H9 (cell line): ENCODE data around the gene PTPRN2. TPM values are rescaled to one million over a fixed set of nuclear protein-coding genes. Genes with fewer than 3 reads are reported as not detected.

Source experiments
- DNase-seq: peaks from one replicate; pipeline ENCODE4 v3.0.0-alpha.2; 2017
- H2AFZ ChIP-seq: one replicate; pipeline ENCODE4 v1.6.1; 2013; ENCODE audit warnings: mild to moderate bottlenecking, low read length, control low read depth, moderate library complexity
- H2AK5ac ChIP-seq: 2 replicates; pipeline ENCODE4 v1.6.1; 2013; ENCODE audit warnings: low read length, control low read depth, mixed read lengths; ENCODE audit not compliant: insufficient read length
- H2BK120ac ChIP-seq: one replicate; pipeline ENCODE4 v1.6.1; 2013; ENCODE audit warnings: low read depth, mild to moderate bottlenecking, low read length, control low read depth, inconsistent platforms; ENCODE audit not compliant: poor library complexity, severe bottlenecking
- H2BK12ac ChIP-seq: 2 replicates; pipeline ENCODE4 v1.6.1; 2013; ENCODE audit warnings: low read length, control low read depth, mixed read lengths, low read depth; ENCODE audit not compliant: insufficient read length
- H2BK15ac ChIP-seq: 2 replicates; pipeline ENCODE4 v1.6.1; 2013; ENCODE audit warnings: low read depth, low read length, control low read depth
- H2BK20ac ChIP-seq: one replicate; pipeline ENCODE4 v1.6.1; 2013; ENCODE audit warnings: low read depth, mild to moderate bottlenecking, low read length, control low read depth, inconsistent platforms; ENCODE audit not compliant: poor library complexity, severe bottlenecking
- H2BK5ac ChIP-seq: 2 replicates; pipeline ENCODE4 v1.6.1; 2013; ENCODE audit warnings: low read length, control low read depth, mixed read lengths; ENCODE audit not compliant: insufficient read length
- H3K14ac ChIP-seq: 2 replicates; pipeline ENCODE4 v1.6.1; 2013; ENCODE audit warnings: low read length, control low read depth; ENCODE audit not compliant: insufficient read depth
- H3K18ac ChIP-seq: 2 replicates; pipeline ENCODE4 v1.6.1; 2013; ENCODE audit warnings: low read depth, mild to moderate bottlenecking, mixed read lengths, low read length, control low read depth; ENCODE audit not compliant: insufficient read length
- H3K23ac ChIP-seq: 2 replicates; pipeline ENCODE4 v1.6.1; 2013; ENCODE audit warnings: low read length, control low read depth, mixed read lengths, low read depth; ENCODE audit not compliant: insufficient read length
- H3K23me2 ChIP-seq: 2 replicates; pipeline ENCODE4 v1.6.1; 2013; ENCODE audit warnings: low read depth, mild to moderate bottlenecking, mixed read lengths, low read length, control low read depth; ENCODE audit not compliant: insufficient read length, poor library complexity, severe bottlenecking
- H3K27ac ChIP-seq: 2 replicates; pipeline ENCODE4 v1.5.1; 2013; ENCODE audit warnings: low read length, control low read depth, mixed read lengths, low read depth; ENCODE audit not compliant: insufficient read length
- H3K27me3 ChIP-seq: 2 replicates; pipeline ENCODE4 v1.6.1; 2013; ENCODE audit warnings: low read length, control low read depth, inconsistent platforms; ENCODE audit not compliant: insufficient read depth
- H3K4ac ChIP-seq: 2 replicates; pipeline ENCODE4 v1.6.1; 2013; ENCODE audit warnings: low read depth, mild to moderate bottlenecking, control low read depth, inconsistent platforms, low read length, moderate library complexity
- H3K4me1 ChIP-seq: 2 replicates; pipeline ENCODE4 v1.6.1; 2013; ENCODE audit warnings: low read length, control low read depth, inconsistent platforms; ENCODE audit not compliant: insufficient read depth
- H3K4me2 ChIP-seq: 2 replicates; pipeline ENCODE4 v1.6.1; 2013; ENCODE audit warnings: low read length, control low read depth, mixed read lengths; ENCODE audit not compliant: insufficient read length, insufficient read depth
- H3K56ac ChIP-seq: 2 replicates; pipeline ENCODE4 v1.6.1; 2013; ENCODE audit warnings: low read depth, mild to moderate bottlenecking, mixed read lengths, low read length, control low read depth; ENCODE audit not compliant: insufficient read length
- H3K79me1 ChIP-seq: 2 replicates; pipeline ENCODE4 v1.6.1; 2013; ENCODE audit warnings: low read depth, mild to moderate bottlenecking, moderate library complexity, low read length, control low read depth, inconsistent platforms; ENCODE audit not compliant: insufficient read depth, poor library complexity, severe bottlenecking
- H3K79me2 ChIP-seq: 2 replicates; pipeline ENCODE4 v1.6.1; 2013; ENCODE audit warnings: low read length, control low read depth, inconsistent platforms; ENCODE audit not compliant: insufficient read depth
- H3K9ac ChIP-seq: 2 replicates; pipeline ENCODE4 v1.6.1; 2013; ENCODE audit warnings: low read length, control low read depth, mixed read lengths; ENCODE audit not compliant: insufficient read length; ENCODE audit errors: extremely low read depth
- H3K9me3 ChIP-seq: one replicate; pipeline ENCODE4 v1.6.1; 2013; ENCODE audit warnings: low read depth, low read length, inconsistent platforms; ENCODE audit not compliant: control insufficient read depth
- H3T11ph ChIP-seq: one replicate; pipeline ENCODE4 v1.6.1; 2013; ENCODE audit warnings: mild to moderate bottlenecking, low read length, control low read depth, inconsistent platforms
- H4K20me1 ChIP-seq: one replicate; pipeline ENCODE4 v1.6.1; 2013; ENCODE audit not compliant: control insufficient read depth, insufficient read length, insufficient read depth
- H4K5ac ChIP-seq: 2 replicates; pipeline ENCODE4 v1.6.1; 2013; ENCODE audit warnings: low read depth, mild to moderate bottlenecking, mixed read lengths, low read length, control low read depth; ENCODE audit not compliant: insufficient read length
- H4K8ac ChIP-seq: replicated peaks from 2 replicates; pipeline ENCODE4 v1.6.1; 2013; ENCODE audit warnings: low read length, control low read depth, mixed read lengths, low read depth; ENCODE audit not compliant: insufficient read length
- H4K91ac ChIP-seq: 2 replicates; pipeline ENCODE4 v1.6.1; 2013; ENCODE audit warnings: low read depth, mild to moderate bottlenecking, moderate library complexity, mixed read lengths, low read length, control low read depth; ENCODE audit not compliant: insufficient read length
- H3K27ac Mint-ChIP-seq, 3 experiments: 2 replicates in 2 of 3; 3 replicates in 1 of 3; pipeline ENCODE4 v1.8.0; 2020 to 2021; ENCODE audit warnings: mixed read lengths in 3 of 3, mild to moderate bottlenecking in 1 of 3, moderate library complexity in 1 of 3
- H3K27me3 Mint-ChIP-seq: 2 replicates; pipeline ENCODE4 v1.8.0; 2021; ENCODE audit warnings: low read depth, mild to moderate bottlenecking, moderate library complexity, mixed read lengths
- H3K36me3 Mint-ChIP-seq, 3 experiments: 2 replicates in 2 of 3; 3 replicates in 1 of 3; pipeline ENCODE4 v1.8.0; 2020 to 2021; ENCODE audit warnings: low read depth in 3 of 3, mixed read lengths in 3 of 3; ENCODE audit not compliant: insufficient read depth in 1 of 3
- H3K4me1 Mint-ChIP-seq, 2 experiments: 2 replicates each; pipeline ENCODE4 v1.8.0; 2020; ENCODE audit warnings: mixed read lengths in 2 of 2
- H3K4me3 Mint-ChIP-seq, 2 experiments: 2 replicates in 1 of 2; 3 replicates in 1 of 2; pipeline ENCODE4 v1.8.0; 2020 to 2021; ENCODE audit warnings: mild to moderate bottlenecking in 2 of 2, mixed read lengths in 2 of 2, moderate library complexity in 1 of 2
- H3K9me3 Mint-ChIP-seq, 2 experiments: 2 replicates in 1 of 2; 3 replicates in 1 of 2; pipeline ENCODE4 v1.8.0; 2020; ENCODE audit warnings: mild to moderate bottlenecking in 2 of 2, mixed read lengths in 2 of 2, moderate library complexity in 1 of 2
- whole genome bisulfite sequencing: extraction: QIAGEN DNeasy Blood & Tissue Kit; methylation state at CpG from one replicate; pipeline ENCODE4 v1.1.7; 2013; ENCODE audit warnings: missing lambda C conversion rate, low lambda C conversion rate, mixed read lengths; ENCODE audit not compliant: insufficient read length; ENCODE audit errors: extremely low coverage; 5-methylcytosine and 5-hydroxymethylcytosine counted together
- total RNA-seq: library from RNA; stranded (reverse); gene quantifications from 2 replicates; pipeline ENCODE4 v1.2.1, GENCODE V29; 2021
- TF ChIP-seq, protein P1 (sequence below): fragments of 200-600 bp; sonication (generic); conservative IDR thresholded peaks from 3 replicates; pipeline ENCODE4 v1.8.0; 2021; ENCODE audit warnings: antibody characterized with exemption, mild to moderate bottlenecking

The PTPRN2 gene
- total RNA-seq, 1 experiment from 2014 or later, result 5.2 TPM

GRCh38 chr7:157768198-157768597 lies 819.4 kb downstream of the PTPRN2 start:
- no peak overlapping the region for H2BK12ac ChIP-seq
- H3K27ac ChIP-seq, result no peak overlapping the region
- H3K14ac ChIP-seq, result no peak overlapping the region
- H3K79me2 ChIP-seq, result no peaks in the 10 kb centered on the region
- H3K27me3 Mint-ChIP-seq, result peaks cover 32% of the 10 kb centered on the region
- H3K9ac ChIP-seq, result no peak overlapping the region
- no peak overlapping the region for H4K5ac ChIP-seq
- no peaks in the 10 kb centered on the region for H4K20me1 ChIP-seq
- H2BK5ac ChIP-seq, result no peak overlapping the region
- no peak overlapping the region for H3K4me3 Mint-ChIP-seq
- no peak overlapping the region for H2BK120ac ChIP-seq
- no peaks in the 10 kb centered on the region for H3K27me3 ChIP-seq
- H2AK5ac ChIP-seq, result no peak overlapping the region
- peaks cover 7 to 14% (median 10%) of the 10 kb centered on the region in 3 experiments; a peak in 6 of 7 replicates for H3K36me3 Mint-ChIP-seq
- no peaks in the 10 kb centered on the region for H3K4me1 ChIP-seq
- TF ChIP-seq, protein P1, sequence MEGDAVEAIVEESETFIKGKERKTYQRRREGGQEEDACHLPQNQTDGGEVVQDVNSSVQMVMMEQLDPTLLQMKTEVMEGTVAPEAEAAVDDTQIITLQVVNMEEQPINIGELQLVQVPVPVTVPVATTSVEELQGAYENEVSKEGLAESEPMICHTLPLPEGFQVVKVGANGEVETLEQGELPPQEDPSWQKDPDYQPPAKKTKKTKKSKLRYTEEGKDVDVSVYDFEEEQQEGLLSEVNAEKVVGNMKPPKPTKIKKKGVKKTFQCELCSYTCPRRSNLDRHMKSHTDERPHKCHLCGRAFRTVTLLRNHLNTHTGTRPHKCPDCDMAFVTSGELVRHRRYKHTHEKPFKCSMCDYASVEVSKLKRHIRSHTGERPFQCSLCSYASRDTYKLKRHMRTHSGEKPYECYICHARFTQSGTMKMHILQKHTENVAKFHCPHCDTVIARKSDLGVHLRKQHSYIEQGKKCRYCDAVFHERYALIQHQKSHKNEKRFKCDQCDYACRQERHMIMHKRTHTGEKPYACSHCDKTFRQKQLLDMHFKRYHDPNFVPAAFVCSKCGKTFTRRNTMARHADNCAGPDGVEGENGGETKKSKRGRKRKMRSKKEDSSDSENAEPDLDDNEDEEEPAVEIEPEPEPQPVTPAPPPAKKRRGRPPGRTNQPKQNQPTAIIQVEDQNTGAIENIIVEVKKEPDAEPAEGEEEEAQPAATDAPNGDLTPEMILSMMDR, result no peak
- no peak overlapping the region for H2BK15ac ChIP-seq
- no peak overlapping the region for H3K18ac ChIP-seq
- no peak overlapping the region for H2AFZ ChIP-seq
- WGBS, result no CpG with 5 or more reads among the region's 22 CpGs
- no peak overlapping the region for H3K27ac Mint-ChIP-seq
- H3K23me2 ChIP-seq, result no peaks in the 10 kb centered on the region
- H3K79me1 ChIP-seq, result no peaks in the 10 kb centered on the region
- peaks cover 32% of the 10 kb centered on the region in 2 experiments for H3K9me3 Mint-ChIP-seq
- no peaks in the 10 kb centered on the region for H3K4me1 Mint-ChIP-seq
- no peak overlapping the region for H3K4me2 ChIP-seq
- DNase-seq, result no peak
- H3K4ac ChIP-seq, result no peak overlapping the region
- H4K91ac ChIP-seq, result no peak overlapping the region
- no peak overlapping the region for H3K56ac ChIP-seq
- H4K8ac ChIP-seq, result no peak overlapping the region
- H3T11ph ChIP-seq, result no peak overlapping the region
- H3K9me3 ChIP-seq, result no peaks in the 10 kb centered on the region
- H3K23ac ChIP-seq, result no peak overlapping the region
- no peak overlapping the region for H2BK20ac ChIP-seq
